ENCODE measurements around the gene TULP1. TPM values are rescaled to one million over a fixed set of nuclear protein-coding genes. Genes with fewer than 3 reads are reported as not detected.

The TULP1 gene
- total RNA-seq, 1 experiment from 2014 or later, result not detected

- no peaks in the 10 kb centered on the region for H3K79me2 ChIP-seq (ENCODE audit: insufficient read depth, low read length)
- H2AFZ ChIP-seq (ENCODE audit: low read depth, low read length, poor library complexity, severe bottlenecking), result no peak overlapping the region
- no peaks in the 10 kb centered on the region for H3K36me3 ChIP-seq (ENCODE audit: control insufficient read depth in 1 of 2, insufficient read depth in 2 of 2, low read length in 2 of 2)
- ChIA-PET CTCF (interaction anchor here (1.0 kb wide), 1 partner anchor 134 kb away, joined by 3 read pairs; no protein-coding TSS in a partner anchor), POLR2A (no interaction called here), RAD21 (ENCODE audit: low non-redundant PET in 1 of 2, low total read pairs in 2 of 2, uncharacterized antibody in 2 of 2, unreplicated experiment in 2 of 2) (no interaction called here)
- no peak overlapping the region for H3K9ac ChIP-seq (ENCODE audit: low read length)
- no TSS peak for BruUV-seq (replicated peaks)
- H4K20me1 ChIP-seq (ENCODE audit: insufficient read depth), result no peaks in the 10 kb centered on the region
- no peaks in the 10 kb centered on the region for H3K4me1 ChIP-seq (ENCODE audit: control insufficient read depth in 1 of 2, insufficient read depth in 2 of 2, low read length in 2 of 2)
- H3K4me3 ChIP-seq (replicated peaks in 1 of 2; ENCODE audit: low read depth in 1 of 2, low read length in 2 of 2), result no peak overlapping the region
- no peak for ATAC-seq
- peaks cover 4 to 9% of the 10 kb centered on the region in 2 experiments; a peak in 2 of 4 replicates for H3K9me3 ChIP-seq (ENCODE audit: control insufficient read depth in 1 of 2, insufficient read depth in 1 of 2, low read depth in 1 of 2, low read length in 2 of 2)
- no peaks in the 10 kb centered on the region for H3K27me3 ChIP-seq (ENCODE audit: insufficient read depth, low read length)
- intact Hi-C loops (cut with micrococcal nuclease), result no loop called here
- TF ChIP-seq FOSL1 (IDR thresholded peaks at IDR 0.05; ENCODE audit: low read depth), result no peak
- TF ChIP-seq, protein P1, sequence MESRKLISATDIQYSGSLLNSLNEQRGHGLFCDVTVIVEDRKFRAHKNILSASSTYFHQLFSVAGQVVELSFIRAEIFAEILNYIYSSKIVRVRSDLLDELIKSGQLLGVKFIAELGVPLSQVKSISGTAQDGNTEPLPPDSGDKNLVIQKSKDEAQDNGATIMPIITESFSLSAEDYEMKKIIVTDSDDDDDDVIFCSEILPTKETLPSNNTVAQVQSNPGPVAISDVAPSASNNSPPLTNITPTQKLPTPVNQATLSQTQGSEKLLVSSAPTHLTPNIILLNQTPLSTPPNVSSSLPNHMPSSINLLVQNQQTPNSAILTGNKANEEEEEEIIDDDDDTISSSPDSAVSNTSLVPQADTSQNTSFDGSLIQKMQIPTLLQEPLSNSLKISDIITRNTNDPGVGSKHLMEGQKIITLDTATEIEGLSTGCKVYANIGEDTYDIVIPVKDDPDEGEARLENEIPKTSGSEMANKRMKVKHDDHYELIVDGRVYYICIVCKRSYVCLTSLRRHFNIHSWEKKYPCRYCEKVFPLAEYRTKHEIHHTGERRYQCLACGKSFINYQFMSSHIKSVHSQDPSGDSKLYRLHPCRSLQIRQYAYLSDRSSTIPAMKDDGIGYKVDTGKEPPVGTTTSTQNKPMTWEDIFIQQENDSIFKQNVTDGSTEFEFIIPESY (IDR thresholded peaks at IDR 0.05; ENCODE audit: extremely low read depth, insufficient replicate concordance, low read length), result no peak
- TF ChIP-seq YY1 (IDR thresholded peaks at IDR 0.05; ENCODE audit: extremely low read depth, insufficient replicate concordance, low read depth, low read length), result no peak
- no peak for TF ChIP-seq CEBPB (IDR thresholded peaks at IDR 0.05; ENCODE audit: low read depth)
- no peak for TF ChIP-seq CTCF (IDR thresholded peaks at IDR 0.05 in 2 of 3, conservative IDR thresholded peaks at IDR 0.05 in 1 of 3; ENCODE audit: borderline replicate concordance in 1 of 3, insufficient read depth in 1 of 3, low read depth in 2 of 3, low read length in 2 of 3)
- TF ChIP-seq TCF7L2 (IDR thresholded peaks at IDR 0.05; ENCODE audit: borderline replicate concordance, extremely low read depth, insufficient read depth, insufficient read length), result no peak
- TF ChIP-seq, protein P2, sequence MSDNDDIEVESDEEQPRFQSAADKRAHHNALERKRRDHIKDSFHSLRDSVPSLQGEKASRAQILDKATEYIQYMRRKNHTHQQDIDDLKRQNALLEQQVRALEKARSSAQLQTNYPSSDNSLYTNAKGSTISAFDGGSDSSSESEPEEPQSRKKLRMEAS (IDR thresholded peaks at IDR 0.05), result no peak
- no peak for TF ChIP-seq EGR1 (IDR thresholded peaks at IDR 0.05; ENCODE audit: low read depth)
- TF ChIP-seq CBX3 (IDR thresholded peaks at IDR 0.05; ENCODE audit: low read depth), result no peak
- no peak for TF ChIP-seq ELF1 (IDR thresholded peaks at IDR 0.05; ENCODE audit: borderline replicate concordance, low read depth)
- no peak for TF ChIP-seq SP1 (IDR thresholded peaks at IDR 0.05; ENCODE audit: low read depth)
- TF ChIP-seq, protein P3, sequence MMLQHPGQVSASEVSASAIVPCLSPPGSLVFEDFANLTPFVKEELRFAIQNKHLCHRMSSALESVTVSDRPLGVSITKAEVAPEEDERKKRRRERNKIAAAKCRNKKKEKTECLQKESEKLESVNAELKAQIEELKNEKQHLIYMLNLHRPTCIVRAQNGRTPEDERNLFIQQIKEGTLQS (IDR thresholded peaks at IDR 0.05), result no peak
- no peak for TF ChIP-seq JUND (IDR thresholded peaks at IDR 0.05)
- TF ChIP-seq POLR2AphosphoS5 (IDR thresholded peaks at IDR 0.05; ENCODE audit: low read depth, low read length), result no peak
- TF ChIP-seq ZFX (IDR thresholded peaks at IDR 0.05), result no peak
- TF ChIP-seq SRF (IDR thresholded peaks at IDR 0.05; ENCODE audit: low read depth), result no peak
- no peak for TF ChIP-seq SIN3A (IDR thresholded peaks at IDR 0.05; ENCODE audit: low read depth)
- no peak for TF ChIP-seq EZH2 (IDR thresholded peaks at IDR 0.05)
- no peak for TF ChIP-seq EZH2phosphoT487 (IDR thresholded peaks at IDR 0.05; ENCODE audit: borderline replicate concordance)
- no peak for TF ChIP-seq REST (IDR thresholded peaks at IDR 0.05; ENCODE audit: low read depth)
- H3K9me2 ChIP-seq (ENCODE audit: insufficient read depth), result no peaks in the 10 kb centered on the region
- DNase-seq (ENCODE audit: low read depth, low spot score), result no peak
- H3K4me2 ChIP-seq (ENCODE audit: low read length), result no peak overlapping the region
- H3K27ac ChIP-seq (ENCODE audit: low read depth, low read length), result no peak overlapping the region
Observed at GRCh38 chr6:35553315-35553714, 40.6 kb upstream of the TULP1 start.

Measured in HCT116 (cell line).